ENCODE measurements around the gene RAB8B.

The RAB8B gene

DNA sequence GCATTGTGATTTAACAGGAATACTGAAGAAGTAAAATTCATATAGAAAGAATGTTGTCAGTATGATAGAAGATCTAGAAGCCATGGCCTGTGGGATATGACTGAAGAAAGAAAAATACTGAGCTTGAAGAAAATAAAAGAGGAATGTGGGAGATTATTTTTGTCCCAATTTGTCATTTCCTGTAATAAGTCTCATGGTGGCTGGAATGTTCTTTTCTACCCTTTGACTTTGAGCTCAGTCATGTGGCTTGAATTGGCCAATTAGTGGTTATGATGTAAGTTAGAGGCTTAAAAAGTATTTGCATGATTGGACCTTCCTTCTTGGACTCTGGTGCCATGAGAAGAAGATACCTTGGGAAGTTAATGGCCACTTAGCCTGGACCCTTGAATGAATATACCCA is 102.1 kb downstream of the RAB8B start:
- ATAC-seq (ENCODE audit: low read depth) (peak; percentile 52; the same call in 2 of the 3 replicates), DNase-seq (ENCODE audit: low spot score) (no peak)
- no peaks in the 10 kb centered on the region for H3K9me3 ChIP-seq (ENCODE audit: severe bottlenecking)
- TF ChIP-seq, protein P1, sequence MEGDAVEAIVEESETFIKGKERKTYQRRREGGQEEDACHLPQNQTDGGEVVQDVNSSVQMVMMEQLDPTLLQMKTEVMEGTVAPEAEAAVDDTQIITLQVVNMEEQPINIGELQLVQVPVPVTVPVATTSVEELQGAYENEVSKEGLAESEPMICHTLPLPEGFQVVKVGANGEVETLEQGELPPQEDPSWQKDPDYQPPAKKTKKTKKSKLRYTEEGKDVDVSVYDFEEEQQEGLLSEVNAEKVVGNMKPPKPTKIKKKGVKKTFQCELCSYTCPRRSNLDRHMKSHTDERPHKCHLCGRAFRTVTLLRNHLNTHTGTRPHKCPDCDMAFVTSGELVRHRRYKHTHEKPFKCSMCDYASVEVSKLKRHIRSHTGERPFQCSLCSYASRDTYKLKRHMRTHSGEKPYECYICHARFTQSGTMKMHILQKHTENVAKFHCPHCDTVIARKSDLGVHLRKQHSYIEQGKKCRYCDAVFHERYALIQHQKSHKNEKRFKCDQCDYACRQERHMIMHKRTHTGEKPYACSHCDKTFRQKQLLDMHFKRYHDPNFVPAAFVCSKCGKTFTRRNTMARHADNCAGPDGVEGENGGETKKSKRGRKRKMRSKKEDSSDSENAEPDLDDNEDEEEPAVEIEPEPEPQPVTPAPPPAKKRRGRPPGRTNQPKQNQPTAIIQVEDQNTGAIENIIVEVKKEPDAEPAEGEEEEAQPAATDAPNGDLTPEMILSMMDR (IDR thresholded peaks at IDR 0.05; ENCODE audit: poor library complexity, severe bottlenecking), result no peak
- H3K27ac ChIP-seq (ENCODE audit: poor library complexity, severe bottlenecking), result peak overlapping the region; percentile 32
- no peak overlapping the region for H3K4me3 ChIP-seq (ENCODE audit: severe bottlenecking)
- no peaks in the 10 kb centered on the region for H3K36me3 ChIP-seq (ENCODE audit: low read depth)
- H3K4me1 ChIP-seq (ENCODE audit: insufficient read depth, poor library complexity, severe bottlenecking), result peaks cover 8% of the 10 kb centered on the region
- H3K27me3 ChIP-seq (ENCODE audit: insufficient read depth, poor library complexity, severe bottlenecking), result no peaks in the 10 kb centered on the region

- peak overlapping the region; percentile 32 for H3K27ac ChIP-seq (ENCODE audit: poor library complexity, severe bottlenecking)
- DNase-seq (ENCODE audit: low spot score), result no peak
- no peak overlapping the region for H3K4me3 ChIP-seq (ENCODE audit: severe bottlenecking)
- ATAC-seq (ENCODE audit: low read depth), result no peak
- TF ChIP-seq, protein P1 (IDR thresholded peaks at IDR 0.05; ENCODE audit: poor library complexity, severe bottlenecking), result no peak
- H3K27me3 ChIP-seq (ENCODE audit: insufficient read depth, poor library complexity, severe bottlenecking), result no peaks in the 10 kb centered on the region
- H3K4me1 ChIP-seq (ENCODE audit: insufficient read depth, poor library complexity, severe bottlenecking), result peaks cover 8% of the 10 kb centered on the region
- H3K36me3 ChIP-seq (ENCODE audit: low read depth), result no peaks in the 10 kb centered on the region
- H3K9me3 ChIP-seq (ENCODE audit: severe bottlenecking), result no peaks in the 10 kb centered on the region
These were observed 102.8 kb downstream of the RAB8B start for GRCh38 chr15:63292241-63292640.

DNA sequence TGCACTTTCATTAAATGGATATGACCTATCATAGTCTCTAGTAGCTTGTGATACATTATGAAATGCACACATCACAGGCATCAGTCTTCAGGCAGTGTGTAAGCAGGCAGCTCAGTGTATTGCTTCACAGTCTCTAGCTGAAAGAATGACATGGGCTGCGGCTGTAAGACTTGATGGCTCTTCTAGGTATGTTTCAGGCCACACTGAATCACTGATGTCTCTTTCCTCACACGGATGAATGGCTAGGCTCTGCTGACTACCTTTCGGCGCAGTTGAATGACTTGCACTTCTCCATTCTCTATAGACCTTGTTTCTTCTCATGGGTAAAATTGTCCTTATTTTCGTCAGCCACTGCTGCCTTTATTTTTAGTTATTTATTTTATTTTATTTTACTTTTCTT is 103.4 kb downstream of the RAB8B start:
- Histone ChIP-seq H3K27me3 (ENCODE audit: insufficient read depth, poor library complexity, severe bottlenecking) (no peaks in the 10 kb centered on the region), H3K9me3 (ENCODE audit: severe bottlenecking) (no peaks in the 10 kb centered on the region), H3K4me3 (ENCODE audit: severe bottlenecking) (no peak overlapping the region), H3K36me3 (ENCODE audit: low read depth) (no peaks in the 10 kb centered on the region), H3K4me1 (ENCODE audit: insufficient read depth, poor library complexity, severe bottlenecking) (peaks cover 8% of the 10 kb centered on the region), H3K27ac (ENCODE audit: poor library complexity, severe bottlenecking) (no peak overlapping the region)
- no peak for DNase-seq (ENCODE audit: low spot score)
- TF ChIP-seq, protein P1 (IDR thresholded peaks at IDR 0.05; ENCODE audit: poor library complexity, severe bottlenecking), result no peak
- no peak for ATAC-seq (ENCODE audit: low read depth)

DNA sequence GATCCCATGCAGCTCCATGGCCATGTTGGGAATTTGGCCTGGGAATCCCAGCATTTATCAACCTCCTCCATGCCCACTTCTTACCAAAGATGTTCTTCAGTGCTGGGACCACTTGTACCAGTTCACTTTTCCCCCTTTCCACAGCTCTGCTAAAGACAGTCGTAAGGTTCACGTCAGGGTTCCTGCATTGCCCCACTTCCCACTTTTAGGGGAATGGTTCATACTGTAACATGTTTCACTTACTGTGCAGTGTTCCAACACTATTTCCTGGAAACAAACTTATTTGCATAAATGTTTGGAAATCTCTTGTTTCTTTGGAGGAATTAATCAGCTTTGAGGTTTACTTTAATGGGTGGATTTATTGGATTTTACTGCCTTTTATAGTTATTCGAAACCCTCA is 105.0 kb downstream of the RAB8B start:
- DNase-seq (ENCODE audit: low spot score) (no peak), ATAC-seq (ENCODE audit: low read depth) (no peak)
- TF ChIP-seq, protein P1 (IDR thresholded peaks at IDR 0.05; ENCODE audit: poor library complexity, severe bottlenecking), result no peak
- Histone ChIP-seq H3K27ac (ENCODE audit: poor library complexity, severe bottlenecking) (no peak overlapping the region), H3K36me3 (ENCODE audit: low read depth) (no peaks in the 10 kb centered on the region), H3K9me3 (ENCODE audit: severe bottlenecking) (no peaks in the 10 kb centered on the region), H3K4me3 (ENCODE audit: severe bottlenecking) (no peak overlapping the region), H3K27me3 (ENCODE audit: insufficient read depth, poor library complexity, severe bottlenecking) (no peaks in the 10 kb centered on the region), H3K4me1 (ENCODE audit: insufficient read depth, poor library complexity, severe bottlenecking) (peaks cover 5% of the 10 kb centered on the region)

DNA sequence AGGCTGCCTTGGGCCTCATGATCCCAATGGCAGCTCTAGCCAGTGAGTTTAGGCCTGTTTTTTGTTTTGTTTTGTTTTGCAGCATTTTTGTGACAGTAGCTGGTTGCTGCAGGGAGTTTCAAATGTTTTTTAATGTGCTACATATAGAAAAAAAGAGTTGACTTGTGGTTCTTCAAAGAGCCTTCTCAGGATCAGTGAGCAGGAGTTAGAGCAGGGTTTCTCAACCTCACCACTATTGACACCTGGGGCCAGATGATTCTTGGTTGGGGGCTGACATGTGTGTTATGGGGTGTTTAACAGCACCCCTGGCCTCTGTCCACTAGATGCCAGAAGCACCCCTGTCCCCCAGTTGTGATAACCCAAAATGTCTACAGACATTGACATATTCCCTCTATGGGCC is 105.9 kb downstream of the RAB8B start:
- Histone ChIP-seq H3K36me3 (ENCODE audit: low read depth) (no peaks in the 10 kb centered on the region), H3K4me1 (ENCODE audit: insufficient read depth, poor library complexity, severe bottlenecking) (peaks cover 5% of the 10 kb centered on the region), H3K4me3 (ENCODE audit: severe bottlenecking) (no peak overlapping the region), H3K9me3 (ENCODE audit: severe bottlenecking) (no peaks in the 10 kb centered on the region), H3K27me3 (ENCODE audit: insufficient read depth, poor library complexity, severe bottlenecking) (no peaks in the 10 kb centered on the region), H3K27ac (ENCODE audit: poor library complexity, severe bottlenecking) (no peak overlapping the region)
- no peak for DNase-seq (ENCODE audit: low spot score)
- no peak for ATAC-seq (ENCODE audit: low read depth)
- TF ChIP-seq, protein P1 (IDR thresholded peaks at IDR 0.05; ENCODE audit: poor library complexity, severe bottlenecking), result no peak

Measured in RWPE2 (cell line).